WI38 (cell line): ENCODE results near the gene C14orf132.

ENCODE experiments used
- H3K4me3 ChIP-seq: 2 replicates; pipeline ENCODE4 v1.5.1; 2011; ENCODE audit warnings: low read depth, mild to moderate bottlenecking, control low read depth, low read length
- CTCF ChIP-seq: IDR thresholded peaks from 2 replicates; pipeline ENCODE4 v1.5.1; 2012; ENCODE audit warnings: low read depth, mild to moderate bottlenecking, control low read depth, low read length

C14orf132 gene

GRCh38 chr14:96080571-96080970, 41.4 kb downstream of the C14orf132 start:
- TF ChIP-seq CTCF: no peak
- no peak overlapping the region for H3K4me3 ChIP-seq

GRCh38 chr14:96081224-96081623, 42.1 kb downstream of the C14orf132 start:
- no peak overlapping the region for H3K4me3 ChIP-seq
- no peak for TF ChIP-seq CTCF

- H3K4me3 ChIP-seq: no peak overlapping the region
- TF ChIP-seq CTCF: no peak
These were observed 42.7 kb downstream of the C14orf132 start for GRCh38 chr14:96081767-96082400.

- TF ChIP-seq CTCF: no peak
These were observed 43.5 kb downstream of the C14orf132 start for GRCh38 chr14:96082420-96083300.

GRCh38 chr14:96083667-96084320, 44.6 kb downstream of the C14orf132 start:
- TF ChIP-seq CTCF: no peak
- H3K4me3 ChIP-seq: no peak overlapping the region

More at GRCh38 chr14:96082420-96083300, 43.5 kb downstream of the C14orf132 start:
- no peak overlapping the region for H3K4me3 ChIP-seq

- no peak for TF ChIP-seq CTCF
- H3K4me3 ChIP-seq: no peak overlapping the region
These were observed 45.6 kb downstream of the C14orf132 start for GRCh38 chr14:96084796-96085195.

GRCh38 chr14:96085369-96085768, 46.2 kb downstream of the C14orf132 start:
- H3K4me3 ChIP-seq: no peak overlapping the region
- no peak for TF ChIP-seq CTCF
